ENCODE results near the gene RND1. TPM values are rescaled to one million over a fixed set of nuclear protein-coding genes. Genes with fewer than 3 reads are reported as not detected.

RND1 gene
- total RNA-seq, 1 donor from 2014 or later, result 2.4 TPM

DNA sequence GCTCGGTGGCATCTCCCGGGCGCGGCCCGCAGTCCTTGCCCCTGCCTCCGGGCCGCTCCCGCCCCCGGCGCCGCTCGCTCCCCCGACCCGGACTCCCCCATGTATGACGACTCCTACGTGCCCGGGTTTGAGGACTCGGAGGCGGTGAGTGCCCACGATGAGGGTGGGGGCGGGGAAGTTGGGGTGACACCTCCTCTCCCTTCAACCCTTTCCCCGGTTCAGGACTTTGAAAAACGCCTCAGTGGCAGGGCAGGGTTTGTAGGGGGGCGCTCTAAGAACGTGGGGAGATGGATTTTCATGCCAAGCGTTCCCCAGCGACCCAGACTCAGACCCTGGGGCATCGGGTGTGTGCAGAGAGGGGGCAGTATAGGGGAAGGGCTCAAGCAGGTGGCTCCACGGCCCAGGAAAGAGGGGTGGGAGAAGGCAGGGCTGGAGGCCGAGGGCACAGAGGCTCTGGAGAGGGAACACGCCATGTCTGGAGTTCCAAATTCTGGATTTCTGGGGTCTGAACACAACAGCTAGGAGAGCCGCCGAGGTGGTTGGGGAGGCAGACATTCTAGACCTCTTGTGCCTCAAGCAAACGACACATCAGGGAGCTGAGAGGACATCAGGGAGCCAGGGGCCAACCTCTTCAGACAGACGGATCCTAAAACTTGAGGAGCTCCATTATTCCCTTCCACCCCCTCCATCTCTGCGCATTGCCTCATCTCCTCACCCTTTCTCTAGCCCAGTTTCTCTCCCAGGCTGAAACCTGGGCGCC, 46.7 kb downstream of the RND1 start:
- Mint-ChIP-seq H3K4me1 (ENCODE audit: low read depth, unreplicated experiment) (peaks cover 8% of the 10 kb centered on the region), H3K4me3 (ENCODE audit: unreplicated experiment) (peak overlapping the region; percentile 85), H3K36me3 (ENCODE audit: low read depth, unreplicated experiment) (peaks cover 20% of the 10 kb centered on the region), H3K27ac (ENCODE audit: unreplicated experiment) (no peak overlapping the region), H3K27me3 (ENCODE audit: low read depth, unreplicated experiment) (peaks cover 16% of the 10 kb centered on the region), H3K9me3 (ENCODE audit: unreplicated experiment) (no peaks in the 10 kb centered on the region)
- DNase-seq (ENCODE audit: low read depth) (no peak), FAIRE-seq (no peak)
- H3K9ac ChIP-seq (ENCODE audit: low read length), result peak overlapping the region; percentile 72
- H3K36me3 ChIP-seq (ENCODE audit: insufficient read depth, low read length), result no peaks in the 10 kb centered on the region
- peaks cover 48% of the 10 kb centered on the region for H4K20me1 ChIP-seq (ENCODE audit: insufficient read depth, low read length)
- no peaks in the 10 kb centered on the region for H3K27me3 ChIP-seq (ENCODE audit: insufficient read depth, low read length)
- H2AFZ ChIP-seq (ENCODE audit: low read depth, low read length), result peak overlapping the region; percentile 42
- H3K4me3 ChIP-seq (ENCODE audit: insufficient read depth, low read depth, low read length), result peak overlapping the region; percentile 70
- TF ChIP-seq, protein P1, sequence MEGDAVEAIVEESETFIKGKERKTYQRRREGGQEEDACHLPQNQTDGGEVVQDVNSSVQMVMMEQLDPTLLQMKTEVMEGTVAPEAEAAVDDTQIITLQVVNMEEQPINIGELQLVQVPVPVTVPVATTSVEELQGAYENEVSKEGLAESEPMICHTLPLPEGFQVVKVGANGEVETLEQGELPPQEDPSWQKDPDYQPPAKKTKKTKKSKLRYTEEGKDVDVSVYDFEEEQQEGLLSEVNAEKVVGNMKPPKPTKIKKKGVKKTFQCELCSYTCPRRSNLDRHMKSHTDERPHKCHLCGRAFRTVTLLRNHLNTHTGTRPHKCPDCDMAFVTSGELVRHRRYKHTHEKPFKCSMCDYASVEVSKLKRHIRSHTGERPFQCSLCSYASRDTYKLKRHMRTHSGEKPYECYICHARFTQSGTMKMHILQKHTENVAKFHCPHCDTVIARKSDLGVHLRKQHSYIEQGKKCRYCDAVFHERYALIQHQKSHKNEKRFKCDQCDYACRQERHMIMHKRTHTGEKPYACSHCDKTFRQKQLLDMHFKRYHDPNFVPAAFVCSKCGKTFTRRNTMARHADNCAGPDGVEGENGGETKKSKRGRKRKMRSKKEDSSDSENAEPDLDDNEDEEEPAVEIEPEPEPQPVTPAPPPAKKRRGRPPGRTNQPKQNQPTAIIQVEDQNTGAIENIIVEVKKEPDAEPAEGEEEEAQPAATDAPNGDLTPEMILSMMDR (IDR thresholded peaks at IDR 0.05; ENCODE audit: insufficient read depth, low read depth, low read length), result no peak
- H3K79me2 ChIP-seq (ENCODE audit: insufficient read depth, low read length), result peaks cover 26% of the 10 kb centered on the region
- no peak overlapping the region for H3K27ac ChIP-seq (ENCODE audit: low read depth, low read length)
- no peaks in the 10 kb centered on the region for H3K9me3 ChIP-seq (ENCODE audit: insufficient read depth, low read depth, low read length)
- H3K4me2 ChIP-seq (ENCODE audit: low read length), result peak overlapping the region; percentile 98
- H3K4me1 ChIP-seq (ENCODE audit: insufficient read depth, low read length), result peaks cover 18% of the 10 kb centered on the region

DNA sequence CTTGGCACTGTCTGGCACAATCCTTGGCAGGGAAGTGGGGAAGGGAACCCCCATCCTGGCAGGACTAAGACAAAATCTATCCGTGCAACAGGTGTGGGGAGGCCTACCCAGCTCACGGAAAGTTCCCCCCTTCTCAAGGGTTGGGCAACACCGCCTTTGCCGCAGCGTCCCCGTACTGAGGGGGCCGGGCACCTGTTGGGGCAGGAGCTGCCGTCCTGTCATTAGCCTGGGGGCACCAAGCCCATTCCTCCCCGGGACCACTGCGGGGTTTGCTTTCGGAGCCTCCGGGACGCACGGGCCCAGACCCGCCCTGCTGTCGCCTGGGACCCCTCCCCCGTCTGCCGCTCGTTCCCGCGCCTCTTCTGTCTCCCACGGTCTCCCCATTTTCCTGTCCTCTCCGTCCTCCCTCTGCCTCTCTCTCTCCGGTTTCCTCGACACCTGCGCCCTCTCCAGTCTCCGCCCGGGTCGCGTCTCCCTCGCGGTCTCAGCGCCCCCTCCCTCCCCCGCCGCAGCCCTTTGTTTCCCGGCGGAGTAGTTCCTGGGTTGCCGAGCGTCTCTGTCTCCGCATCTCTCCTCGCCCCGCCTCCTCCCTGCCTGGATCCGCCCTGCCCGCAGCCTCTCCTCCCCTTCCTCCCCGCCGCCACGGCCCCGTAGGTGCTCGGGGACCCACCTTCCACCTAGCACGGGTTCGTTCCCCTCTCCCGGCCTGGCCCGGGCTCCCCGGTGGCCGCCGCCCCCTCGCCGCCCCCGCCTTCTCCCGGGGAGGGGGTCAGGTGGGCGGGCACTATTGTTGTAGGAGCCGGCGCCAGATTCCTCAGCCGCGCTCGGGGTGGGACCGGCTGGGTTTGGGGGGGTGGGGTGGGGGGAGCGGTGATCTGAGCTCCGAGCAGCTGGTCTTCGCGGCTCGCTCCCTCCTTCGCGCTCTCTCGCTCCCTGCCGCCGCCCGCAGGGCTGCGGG, 47.5 kb downstream of the RND1 start, which contains the start of gene CACNB3:
TSS of gene CACNB3 (plus strand) at position 624 of the 958 bp plus-strand sequence. CDS start 434 bp downstream, outside the sequence.
- peaks cover 26% of the 10 kb centered on the region for H3K79me2 ChIP-seq (ENCODE audit: insufficient read depth, low read length)
- Mint-ChIP-seq H3K4me1 (ENCODE audit: low read depth, unreplicated experiment) (peaks cover 8% of the 10 kb centered on the region), H3K9me3 (ENCODE audit: unreplicated experiment) (no peaks in the 10 kb centered on the region), H3K36me3 (ENCODE audit: low read depth, unreplicated experiment) (peaks cover 12% of the 10 kb centered on the region), H3K27ac (ENCODE audit: unreplicated experiment) (no peak within 1 kb of the TSS), H3K4me3 (ENCODE audit: unreplicated experiment) (peak within 1 kb of the TSS; percentile 91), H3K27me3 (ENCODE audit: low read depth, unreplicated experiment) (peaks cover 16% of the 10 kb centered on the region)
- TF ChIP-seq EZH2 (IDR thresholded peaks at IDR 0.05; ENCODE audit: insufficient read depth, low read length), result no peak
- TF ChIP-seq, protein P1 (IDR thresholded peaks at IDR 0.05; ENCODE audit: insufficient read depth, low read depth, low read length), result no peak
- H3K9me3 ChIP-seq (ENCODE audit: insufficient read depth, low read depth, low read length), result no peaks in the 10 kb centered on the region
- peak within 1 kb of the TSS; percentile 70 for H3K4me3 ChIP-seq (ENCODE audit: insufficient read depth, low read depth, low read length)
- H3K4me1 ChIP-seq (ENCODE audit: insufficient read depth, low read length), result peaks cover 25% of the 10 kb centered on the region
- DNase-seq (ENCODE audit: low read depth) (peak; percentile 32), FAIRE-seq (no peak)
- H3K9ac ChIP-seq (ENCODE audit: low read length), result peak within 1 kb of the TSS; percentile 81
- peaks cover 41% of the 10 kb centered on the region for H4K20me1 ChIP-seq (ENCODE audit: insufficient read depth, low read length)
- peak within 1 kb of the TSS; percentile 91 for H2AFZ ChIP-seq (ENCODE audit: low read depth, low read length)
- peak within 1 kb of the TSS; percentile 98 for H3K4me2 ChIP-seq (ENCODE audit: low read length)
- no peaks in the 10 kb centered on the region for H3K36me3 ChIP-seq (ENCODE audit: insufficient read depth, low read length)
- no peak within 1 kb of the TSS for H3K27ac ChIP-seq (ENCODE audit: low read depth, low read length)
- no peaks in the 10 kb centered on the region for H3K27me3 ChIP-seq (ENCODE audit: insufficient read depth, low read length)

Measured in astrocyte (in vitro differentiated cells and primary cell).